ENCODE measurements around the gene JPH2.

Gene JPH2

GRCh38 chr20:44125332-44126127 is 61.5 kb downstream of the JPH2 start:
- no peak for DNase-seq (ENCODE audit: low read depth)

GRCh38 chr20:44123874-44124535 is 63.0 kb downstream of the JPH2 start:
- DNase-seq (ENCODE audit: low read depth): no peak

- DNase-seq (ENCODE audit: low read depth): no peak
These were observed 63.7 kb downstream of the JPH2 start for GRCh38 chr20:44123251-44123650.

- DNase-seq (ENCODE audit: low read depth): no peak
These were observed 66.1 kb downstream of the JPH2 start for GRCh38 chr20:44120676-44121425.

- DNase-seq (ENCODE audit: low read depth): no peak
These were observed 68.6 kb downstream of the JPH2 start for GRCh38 chr20:44118185-44119033.

- no peak for DNase-seq (ENCODE audit: low read depth)
These were observed 69.4 kb downstream of the JPH2 start for GRCh38 chr20:44117296-44118184.

GRCh38 chr20:44115762-44116644 is 71.0 kb downstream of the JPH2 start:
- no peak for DNase-seq (ENCODE audit: low read depth)

GRCh38 chr20:44115181-44115580 is 71.8 kb downstream of the JPH2 start:
- no peak for DNase-seq (ENCODE audit: low read depth)

GRCh38 chr20:44113618-44114376 is 73.2 kb downstream of the JPH2 start:
- no peak for DNase-seq (ENCODE audit: low read depth)

GRCh38 chr20:44112889-44113617 is 73.9 kb downstream of the JPH2 start:
- no peak for DNase-seq (ENCODE audit: low read depth)

- DNase-seq (ENCODE audit: low read depth): no peak
These were observed 74.5 kb downstream of the JPH2 start for GRCh38 chr20:44112456-44112855.

- no peak for DNase-seq (ENCODE audit: low read depth)
These were observed 75.2 kb downstream of the JPH2 start for GRCh38 chr20:44111712-44112335.

- no peak for DNase-seq (ENCODE audit: low read depth)
These were observed 76.0 kb downstream of the JPH2 start for GRCh38 chr20:44110816-44111568.

GRCh38 chr20:44109951-44110361 is 77.0 kb downstream of the JPH2 start:
- no peak for DNase-seq (ENCODE audit: low read depth)

- no peak for DNase-seq (ENCODE audit: low read depth)
These were observed 80.4 kb downstream of the JPH2 start for GRCh38 chr20:44106615-44107014.

GRCh38 chr20:44104798-44105517 is 82.0 kb downstream of the JPH2 start:
- DNase-seq (ENCODE audit: low read depth): no peak
